Stimulated activated CD4-positive, alpha-beta T cell treated with anti-CD3 and anti-CD28 coated beads, Interleukin-15, amount 100 ng/mL, for 24 hours (primary cell): Measurements from ENCODE around the gene NPLOC4.
A peak's percentile ranks its signal among the peaks of the same experiment; 100 is the strongest.

Source experiments
- DNase-seq: peaks from one replicate; pipeline ENCODE4 v3.0.0-alpha.2; 2020

The NPLOC4 gene

DNA sequence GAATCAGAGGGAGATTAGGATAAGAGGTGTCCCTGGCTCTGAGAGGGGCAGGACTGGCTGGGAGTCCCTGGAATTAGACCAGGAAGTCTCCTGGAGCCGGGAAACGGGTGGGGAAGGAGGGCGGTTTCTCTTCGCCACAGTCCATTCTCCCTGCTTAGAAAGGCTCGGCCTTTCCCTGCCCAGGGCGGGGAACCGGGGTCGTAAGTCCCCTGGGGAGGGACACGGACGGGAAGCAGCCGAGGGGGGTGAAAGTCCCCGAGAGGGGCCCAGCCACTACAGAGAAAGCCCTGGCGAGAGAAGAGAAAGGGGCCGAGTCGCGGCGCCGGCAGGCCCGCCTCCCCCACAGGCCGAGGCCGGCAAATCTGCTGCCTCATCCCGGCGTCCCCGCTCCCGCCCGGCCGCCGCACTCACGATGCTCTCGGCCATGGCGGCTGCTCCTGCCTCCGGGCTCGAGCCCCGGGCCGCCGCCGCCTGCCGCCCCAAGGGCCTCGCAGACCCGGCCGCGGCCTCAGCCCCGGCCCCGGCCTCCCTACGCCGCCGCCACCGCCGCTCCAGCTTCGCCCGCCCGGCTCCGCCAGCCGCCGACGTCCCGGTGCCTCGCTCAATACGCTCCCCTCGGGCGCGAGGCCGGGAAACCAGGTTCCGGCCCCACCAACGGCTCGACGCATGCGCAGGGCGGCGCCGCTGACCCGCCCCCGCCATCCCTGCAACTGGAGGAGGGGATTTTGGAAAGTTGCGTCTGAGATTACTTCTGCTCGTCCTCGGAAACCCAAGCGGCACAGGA lies at the start of gene NPLOC4, which contains the start of gene TSPAN10:
TSS of gene NPLOC4 (minus strand) at position 608 of the 784 bp plus-strand sequence. CDS start at position 426, 182 bp downstream.
TSS of gene TSPAN10 (plus strand) at position 692 of the 784 bp plus-strand sequence. CDS start 5,217 bp downstream, outside the sequence.
- peak; percentile 90 for DNase-seq

DNA sequence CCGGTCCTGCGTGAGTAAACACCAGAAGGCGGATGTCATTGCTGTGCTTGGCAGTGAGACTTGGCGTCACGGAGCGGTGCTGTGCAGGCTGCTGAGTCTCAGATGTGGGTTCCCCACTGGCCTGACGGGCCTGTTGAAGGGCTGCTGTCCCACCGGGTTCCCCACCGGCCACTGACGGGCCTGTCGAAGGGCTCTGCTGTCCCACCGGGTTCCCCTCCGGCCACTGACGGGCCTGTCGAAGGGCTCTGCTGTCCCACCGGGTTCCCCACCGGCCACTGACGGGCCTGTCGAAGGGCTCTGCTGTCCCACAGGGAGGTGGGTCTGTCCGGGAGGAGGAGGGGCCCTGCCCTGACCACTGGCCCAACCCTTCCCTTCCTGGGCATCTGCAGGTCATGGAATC lies 49.7 kb upstream of the NPLOC4 start:
- DNase-seq: no peak

DNA sequence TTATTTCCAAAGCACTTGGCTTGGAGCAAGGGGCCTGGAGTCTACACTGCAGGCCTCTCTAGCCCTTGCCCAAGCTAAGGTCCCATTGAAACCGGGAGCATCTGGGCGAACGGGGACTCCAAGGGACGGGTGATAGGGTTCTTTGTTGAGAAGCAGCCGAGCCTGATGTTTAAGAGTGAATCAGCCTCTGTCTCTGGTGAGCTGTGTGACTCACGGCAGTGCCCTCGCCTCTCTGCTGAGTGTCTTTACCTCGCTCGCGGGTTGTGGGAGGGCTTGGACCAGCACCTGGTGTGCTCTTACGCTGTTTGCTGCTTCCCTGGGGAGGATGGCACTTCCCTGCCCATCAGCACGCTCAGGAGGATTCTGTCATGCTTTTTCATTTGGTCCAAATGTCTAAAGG lies 48.2 kb upstream of the NPLOC4 start:
- peak; percentile 74 for DNase-seq

DNA sequence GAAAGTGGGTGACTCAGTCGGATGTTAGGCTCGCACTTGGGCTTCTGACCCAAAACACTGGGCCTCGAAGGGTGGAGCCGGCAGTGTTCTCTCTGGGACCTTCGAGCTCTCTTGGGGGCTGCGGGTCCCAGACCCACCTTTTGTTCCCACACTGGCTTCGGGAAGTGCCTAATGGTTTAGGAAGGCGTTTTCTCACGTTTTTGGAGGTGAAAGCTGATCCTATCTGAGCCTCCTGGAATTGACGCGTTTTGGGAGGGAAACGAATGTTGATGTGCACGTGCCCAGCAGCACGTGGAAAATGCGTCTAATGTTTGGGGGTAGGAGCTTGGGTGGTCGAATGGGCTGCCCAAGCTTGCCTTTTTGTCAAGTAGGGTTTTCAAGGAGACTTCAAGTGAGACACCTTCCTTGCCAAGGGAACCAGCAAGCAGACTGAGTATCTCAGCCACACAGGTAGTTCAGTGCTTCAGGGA lies 47.6 kb upstream of the NPLOC4 start:
- DNase-seq: no peak

DNA sequence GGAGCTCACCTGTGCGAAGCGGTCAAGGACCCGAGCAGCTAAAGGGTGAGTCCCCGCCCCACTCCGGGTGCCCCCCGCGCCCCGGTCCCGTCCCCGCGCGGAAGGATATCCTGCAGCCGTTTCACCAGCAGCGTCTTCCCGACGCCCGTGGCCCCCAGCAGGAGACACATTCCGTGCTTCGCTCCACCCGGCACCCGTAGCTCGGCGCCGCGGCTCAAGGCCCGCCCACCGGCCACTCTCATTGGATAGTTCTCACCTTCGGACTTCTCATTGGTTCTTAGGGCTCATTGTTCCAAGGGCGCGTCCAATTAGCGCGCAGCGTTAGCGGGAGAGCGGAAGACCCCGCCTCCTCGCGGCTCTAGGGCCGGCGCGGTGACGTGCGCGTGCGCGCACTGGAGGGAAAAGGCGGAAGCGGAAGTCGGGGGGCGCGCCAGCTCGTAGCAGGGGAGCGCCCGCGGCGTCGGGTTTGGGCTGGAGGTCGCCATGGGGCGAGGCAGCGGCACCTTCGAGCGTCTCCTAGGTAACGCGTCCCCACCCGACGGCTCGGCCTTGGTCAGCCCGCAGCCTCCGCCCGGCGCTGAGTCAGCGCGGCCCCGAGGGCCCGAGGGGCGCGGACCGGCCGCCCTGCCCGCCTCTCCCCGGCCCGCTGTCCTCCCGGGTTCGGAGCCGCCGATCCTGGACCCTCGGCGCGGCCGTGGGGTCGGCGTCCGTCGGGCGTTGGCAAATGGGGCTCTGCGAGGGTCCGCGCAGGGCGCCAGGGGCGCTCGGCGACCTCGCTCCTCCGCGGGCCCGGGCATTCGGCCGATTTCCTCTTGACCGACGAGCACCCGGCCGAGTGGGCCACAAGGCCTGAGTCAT lies 46.9 kb upstream of the NPLOC4 start, which contains the start of the genes ARL16 and HGS:
TSS of gene ARL16 (minus strand) at position 214 of the 858 bp plus-strand sequence. CDS start at position 170, 44 bp downstream.
TSS of gene HGS (plus strand) at position 428 of the 858 bp plus-strand sequence. CDS start at position 484, 56 bp downstream.
- peak; percentile 98 for DNase-seq

DNA sequence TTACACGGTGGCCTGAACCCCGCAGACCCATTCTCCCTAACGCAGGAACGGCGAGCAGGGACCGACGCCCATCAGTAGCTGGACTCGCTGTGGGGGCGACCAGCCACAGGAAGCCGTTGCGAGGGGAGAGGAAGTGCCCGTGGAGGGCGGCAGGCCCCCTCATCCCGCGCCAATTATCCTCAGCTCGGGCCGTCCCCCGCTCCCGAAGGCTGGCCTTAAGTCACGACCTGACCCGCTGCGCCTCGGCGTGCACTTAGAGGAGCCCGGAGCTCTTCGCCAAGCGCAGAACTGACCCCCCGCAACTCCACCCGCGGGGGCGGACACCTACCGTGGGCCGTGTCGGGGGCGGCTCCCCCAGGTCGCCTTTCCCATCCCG lies 46.3 kb upstream of the NPLOC4 start:
- no peak for DNase-seq

DNA sequence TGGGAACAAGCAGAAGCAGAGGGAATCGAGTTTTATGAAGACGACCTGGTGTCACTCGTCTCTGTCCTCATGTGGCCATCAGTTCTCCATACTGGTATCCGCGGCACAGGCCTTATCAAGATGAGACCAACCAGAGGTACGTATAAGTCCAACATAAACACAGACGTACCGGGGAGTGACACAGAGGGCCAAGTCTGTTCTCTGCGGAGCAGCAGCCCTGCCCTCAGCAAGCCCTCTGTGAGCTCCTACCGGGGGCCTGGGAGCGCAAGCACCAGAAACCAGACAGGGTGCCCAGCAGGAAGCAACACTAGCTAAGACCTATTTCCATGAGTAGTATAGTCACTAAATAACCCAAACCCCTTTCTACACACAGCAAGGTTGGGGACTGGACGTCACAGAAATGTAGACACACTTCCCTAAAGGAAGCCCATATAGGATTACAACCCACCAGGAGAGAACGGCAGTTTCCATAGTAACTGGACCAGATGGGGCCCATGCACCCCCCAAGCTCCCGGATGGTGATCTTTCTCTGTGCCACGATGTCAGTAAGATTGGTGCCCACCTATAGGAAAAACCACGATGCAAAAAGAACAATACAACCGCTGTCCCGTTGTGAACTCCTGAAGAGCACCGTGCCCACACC lies 45.8 kb upstream of the NPLOC4 start:
- DNase-seq: no peak

DNA sequence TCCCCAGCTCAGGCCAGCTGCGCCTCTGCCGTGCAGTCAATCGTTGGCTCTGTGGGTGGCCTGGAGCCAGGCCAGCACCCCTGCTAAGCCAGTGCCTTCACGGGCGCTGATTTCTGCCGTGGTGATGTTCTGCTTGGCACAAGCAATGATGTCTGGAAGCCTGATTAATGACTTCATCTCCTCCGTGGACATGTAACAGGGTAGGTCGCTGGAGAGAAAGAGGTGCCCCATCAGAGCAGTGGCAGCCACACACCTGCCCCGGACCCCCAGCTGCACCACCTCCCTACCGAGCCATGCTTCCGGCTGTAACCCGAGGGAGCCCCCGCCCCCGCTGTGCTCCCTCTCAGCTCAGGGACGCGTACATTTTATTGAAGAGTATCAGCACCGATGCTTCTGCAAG lies 44.8 kb upstream of the NPLOC4 start:
- no peak for DNase-seq

DNA sequence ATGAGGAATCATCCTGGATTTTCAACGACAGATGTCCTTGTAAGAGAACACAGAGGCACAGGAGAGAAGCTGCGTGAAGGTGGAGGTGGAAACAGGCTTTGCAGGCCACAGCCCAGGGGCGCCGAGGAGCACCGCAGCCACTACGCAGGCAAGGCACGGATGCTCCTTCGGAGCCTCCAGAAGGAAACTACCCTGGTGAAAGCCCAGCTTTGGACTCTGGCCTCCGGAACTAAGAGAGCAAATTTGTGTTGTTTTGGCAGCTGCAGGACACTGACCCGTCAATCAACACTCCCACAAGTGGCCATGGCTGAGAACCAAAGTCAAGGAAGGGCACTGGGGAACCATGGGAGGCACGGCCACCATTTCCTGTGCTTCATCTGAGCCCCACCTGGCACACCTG lies 43.2 kb upstream of the NPLOC4 start:
- no peak for DNase-seq

DNA sequence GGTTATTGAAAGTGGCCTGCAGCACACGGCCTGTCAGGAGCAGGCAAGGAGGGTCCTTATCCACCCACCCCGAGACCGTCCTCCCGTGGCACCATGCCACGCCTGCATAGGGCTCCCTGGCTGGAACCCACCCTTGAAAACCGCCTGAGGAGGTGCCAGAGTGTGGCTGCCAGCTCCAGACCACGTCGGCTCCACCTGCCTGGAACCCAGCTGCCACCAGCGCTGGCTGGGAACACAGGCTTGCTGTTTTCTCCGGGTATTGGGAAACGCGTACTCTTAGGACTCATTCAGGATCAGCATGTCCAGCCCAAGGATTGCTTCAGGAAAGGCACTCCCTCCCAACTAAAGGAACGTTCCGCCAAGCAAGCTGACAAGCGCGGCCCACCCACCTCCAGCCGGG lies 40.0 kb upstream of the NPLOC4 start:
- DNase-seq: no peak

DNA sequence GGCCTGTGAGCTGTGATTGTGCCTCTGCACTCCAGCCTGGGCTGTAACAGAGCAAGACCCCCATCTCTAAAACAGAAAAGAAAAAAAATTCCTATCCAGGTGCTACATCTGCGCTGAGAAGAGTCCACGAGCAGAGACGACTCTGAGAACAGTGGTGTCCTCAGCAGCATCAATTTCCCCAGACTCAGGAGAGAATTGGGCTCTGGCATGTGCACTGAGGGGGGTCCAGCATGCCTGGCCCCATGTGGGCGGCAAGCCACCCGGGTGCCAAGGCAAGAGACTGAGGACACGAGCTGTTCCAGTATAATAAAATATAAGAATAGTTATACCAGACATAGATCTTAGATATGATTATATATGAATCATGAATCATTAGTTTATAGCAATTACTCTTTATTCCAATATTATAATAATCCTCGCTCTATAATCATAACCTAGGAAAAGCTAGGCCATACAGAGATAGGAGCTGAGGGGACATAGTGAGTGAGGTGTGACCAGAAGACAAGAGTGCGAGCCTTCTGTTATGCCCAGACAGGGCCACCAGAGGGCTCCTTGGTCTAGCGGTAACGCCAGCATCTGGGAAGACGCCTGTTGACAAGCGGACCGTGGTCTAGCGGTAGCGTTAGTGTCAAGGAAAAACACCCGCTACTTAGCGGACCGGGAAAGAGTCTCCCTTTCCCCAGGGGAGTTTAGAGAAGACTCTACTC lies 38.8 kb upstream of the NPLOC4 start:
- DNase-seq: peak; percentile 45

DNA sequence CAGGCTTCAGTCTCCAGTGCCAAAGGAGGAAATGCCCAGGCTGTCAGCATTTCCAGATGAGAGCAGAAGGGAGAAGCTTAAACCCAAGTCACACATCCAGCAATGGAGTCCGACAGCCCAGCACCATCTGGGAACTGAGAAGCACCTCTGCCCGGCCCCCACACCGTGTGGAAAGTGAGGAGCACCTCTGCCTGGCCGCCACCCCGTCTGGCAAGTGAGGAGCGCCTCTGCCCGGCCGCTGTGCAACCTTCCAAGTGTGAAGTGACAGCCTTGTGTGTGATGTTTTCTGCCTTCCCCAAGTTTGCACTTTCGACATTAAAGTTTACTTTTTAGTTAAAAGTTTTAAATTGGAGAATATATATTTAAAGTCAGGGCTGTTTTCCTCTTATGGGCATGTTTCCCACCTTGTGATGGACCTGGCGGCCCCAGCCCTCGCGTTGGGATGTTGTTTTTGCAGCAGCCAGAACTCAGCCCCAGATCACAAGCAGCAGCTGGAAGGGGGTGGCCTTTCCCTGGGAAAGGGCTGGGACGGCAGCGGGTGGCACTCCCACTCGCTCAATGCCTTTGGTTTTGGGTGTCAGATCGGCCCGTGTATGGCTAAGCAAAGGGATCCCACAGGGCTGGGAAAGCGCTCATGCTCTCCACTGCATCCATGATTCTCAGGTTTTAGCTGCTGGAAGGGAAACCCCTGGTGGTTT lies 36.8 kb upstream of the NPLOC4 start:
- no peak for DNase-seq

DNA sequence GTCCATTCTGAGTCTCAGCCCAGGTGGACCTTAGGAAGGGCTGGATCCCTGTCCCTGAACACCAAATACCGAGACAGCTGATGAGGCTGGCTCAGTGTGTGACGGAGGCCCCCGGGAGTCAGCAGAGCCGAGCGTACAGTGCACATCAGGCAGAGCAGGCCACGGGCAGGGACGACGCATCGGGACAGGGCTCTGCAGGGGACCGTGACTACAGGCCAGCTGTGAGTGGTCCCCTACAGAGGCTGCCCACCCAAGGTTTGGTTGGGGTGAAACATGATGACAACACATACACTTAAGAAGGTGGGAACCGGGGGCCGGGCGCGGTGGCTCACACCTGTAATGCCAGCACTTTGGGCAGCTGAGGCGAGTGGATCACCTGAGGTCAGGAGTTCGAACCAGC lies 36.0 kb upstream of the NPLOC4 start:
- no peak for DNase-seq

DNA sequence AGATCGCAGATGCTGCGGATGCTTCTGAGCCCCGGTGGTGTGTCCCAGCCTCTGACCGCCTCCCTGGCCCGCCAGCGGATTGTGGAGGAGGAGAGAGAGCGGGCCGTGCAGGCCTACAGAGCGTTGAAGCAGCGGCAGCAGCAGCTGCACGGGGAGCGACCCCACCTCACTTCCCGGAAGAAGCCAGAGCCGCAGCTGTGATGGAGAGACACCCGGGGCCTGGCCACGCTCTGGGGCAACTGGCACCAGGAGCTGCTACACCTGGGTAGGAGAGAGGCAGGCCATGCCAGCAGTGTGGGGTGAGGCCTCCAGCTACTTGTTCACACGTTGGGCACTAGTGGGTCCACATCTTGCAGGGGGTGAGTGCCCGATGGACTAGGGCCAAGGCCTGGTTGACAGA lies 35.6 kb upstream of the NPLOC4 start:
- DNase-seq: no peak

DNA sequence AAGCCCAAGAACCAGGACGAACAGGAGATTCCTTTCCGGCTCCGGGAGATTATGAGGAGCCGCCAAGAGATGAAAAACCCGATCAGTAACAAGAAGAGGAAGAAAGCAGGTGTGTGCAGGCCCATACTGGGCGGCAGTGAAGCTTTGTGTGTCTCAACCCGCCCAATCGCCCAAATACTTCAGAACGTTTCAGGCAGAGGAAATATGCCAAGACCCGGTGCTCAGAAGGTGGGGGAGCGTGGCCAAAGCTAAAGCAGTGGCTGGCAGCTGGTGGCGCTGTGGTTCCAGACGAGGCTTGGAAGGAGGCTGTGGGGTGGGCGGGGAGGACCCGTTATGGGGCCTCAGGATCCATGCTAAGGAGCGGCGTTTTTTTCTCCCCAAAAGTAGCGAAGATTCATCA lies 30.8 kb upstream of the NPLOC4 start:
- no peak for DNase-seq

DNA sequence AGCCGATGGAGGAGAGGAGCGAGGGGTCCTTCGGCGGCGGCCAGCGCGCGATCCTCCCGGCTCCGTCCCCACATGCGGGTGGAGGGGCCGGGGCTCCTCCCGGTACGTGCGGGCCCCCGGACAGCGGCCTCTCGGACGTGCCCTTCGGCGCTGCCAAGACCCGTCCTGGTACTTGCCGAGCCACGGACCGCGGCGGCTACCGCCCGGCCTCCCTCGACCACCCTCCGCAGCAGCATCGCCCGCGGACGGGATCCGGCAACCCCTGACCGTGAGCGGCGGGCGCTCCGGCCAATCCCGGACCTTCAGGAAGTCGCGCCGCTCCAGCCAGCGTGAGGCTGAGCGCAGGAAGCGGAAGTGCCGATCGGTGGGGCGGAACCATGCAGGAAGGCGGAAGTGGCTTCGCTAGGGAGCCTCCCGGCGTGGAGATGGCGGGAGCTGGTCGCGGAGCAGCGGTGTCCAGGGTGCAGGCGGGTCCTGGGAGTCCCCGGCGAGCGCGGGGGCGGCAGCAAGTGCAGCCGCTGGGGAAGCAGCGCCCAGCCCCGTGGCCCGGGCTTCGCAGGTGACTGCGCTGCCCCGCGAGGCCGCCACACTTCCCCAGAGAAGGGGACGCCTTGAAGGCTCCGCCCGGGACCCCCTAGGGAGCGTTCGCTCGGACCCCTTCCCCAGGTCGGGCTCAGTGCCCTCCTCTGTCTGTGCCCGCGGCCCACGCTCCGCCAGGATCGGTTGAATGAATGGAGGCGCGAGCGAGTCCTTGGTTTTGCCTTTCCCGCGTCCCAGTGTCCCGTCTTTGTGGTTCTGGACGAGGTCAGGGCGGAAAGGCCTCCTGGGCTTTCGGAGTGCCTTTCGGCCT lies 29.7 kb upstream of the NPLOC4 start, which contains the start of the genes CCDC137 and OXLD1:
TSS of gene CCDC137 (plus strand) at position 396 of the 850 bp plus-strand sequence. CDS start at position 426, 30 bp downstream.
TSS of gene OXLD1 (minus strand) at position 264 of the 850 bp plus-strand sequence. CDS start at position 236, 28 bp downstream.
- DNase-seq: peak; percentile 97

DNA sequence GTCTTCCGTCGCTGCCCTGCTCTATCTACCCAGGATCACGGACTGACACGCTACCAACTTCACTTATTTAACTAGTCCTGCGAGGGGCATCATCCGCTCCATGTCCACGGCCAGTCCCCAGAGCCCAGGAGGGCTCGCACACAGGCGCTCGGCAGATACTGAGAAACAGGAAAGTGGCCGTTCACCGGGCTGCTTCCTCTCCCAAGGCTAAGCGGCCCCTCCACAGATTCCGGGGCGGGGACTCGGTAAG lies 29.1 kb upstream of the NPLOC4 start:
- DNase-seq: peak; percentile 46

DNA sequence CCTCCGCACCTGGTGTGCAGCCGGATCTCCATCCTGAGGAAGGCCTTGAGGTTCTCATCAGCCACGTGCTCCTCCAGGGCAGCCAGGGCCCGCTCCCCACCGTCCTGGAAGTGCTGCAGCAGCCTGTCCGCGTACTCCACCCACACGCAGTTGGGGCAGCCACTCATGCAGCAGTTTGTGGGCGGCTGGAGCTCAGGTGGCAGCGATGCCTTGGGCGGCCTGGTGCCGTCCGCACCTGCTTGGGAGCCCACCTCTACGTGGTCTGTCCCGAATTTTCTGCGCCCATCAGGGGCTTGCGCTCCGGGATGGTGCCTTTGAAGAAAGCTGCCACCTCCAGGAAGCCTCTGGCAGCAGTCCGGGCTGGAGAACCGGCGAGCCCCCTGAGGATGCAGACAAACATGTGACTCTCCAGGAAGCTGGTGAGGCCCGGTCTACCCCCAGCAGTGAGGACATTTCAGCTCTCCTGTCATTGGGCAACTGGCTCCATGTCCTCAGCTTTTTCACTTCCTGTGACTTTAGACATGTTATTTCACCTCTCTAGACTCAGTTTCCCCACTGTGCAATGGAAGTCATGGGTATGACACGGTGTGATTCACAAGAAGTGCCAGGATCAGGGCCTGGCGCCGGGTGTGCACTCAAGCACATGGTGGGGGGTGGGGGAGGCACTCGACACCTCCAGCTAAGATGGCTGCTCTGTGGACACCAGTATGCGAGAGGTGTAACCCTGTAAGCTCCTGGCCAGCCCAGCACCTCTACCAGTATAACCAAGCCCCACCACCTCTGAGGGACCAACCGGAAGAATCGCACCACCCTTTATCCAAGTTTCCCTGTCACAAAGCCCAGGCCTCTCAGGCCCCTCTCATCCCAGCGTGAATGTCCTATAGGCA lies 28.5 kb upstream of the NPLOC4 start:
- peak; percentile 79 for DNase-seq

DNA sequence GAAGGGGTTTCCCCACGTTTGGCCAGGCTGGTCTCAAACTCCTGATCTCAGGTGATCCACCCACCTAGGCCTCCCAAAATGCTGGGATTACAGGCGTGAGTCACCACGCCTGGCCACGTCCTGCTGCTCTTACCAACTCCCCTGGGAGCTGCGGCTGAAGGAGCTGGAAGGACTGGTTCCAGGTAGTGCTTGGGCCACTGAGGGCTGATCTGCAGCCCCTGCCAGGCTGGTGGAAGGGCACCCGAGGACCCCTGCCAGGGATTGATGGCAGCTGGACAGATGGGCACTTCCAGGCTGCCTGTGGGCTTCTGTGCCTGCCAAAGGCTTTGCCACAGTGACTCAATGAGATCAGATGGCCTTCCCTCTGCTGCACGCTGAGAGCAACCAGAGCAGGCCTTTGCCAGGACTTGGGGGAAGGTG lies 27.1 kb upstream of the NPLOC4 start:
- peak; percentile 32 for DNase-seq

DNA sequence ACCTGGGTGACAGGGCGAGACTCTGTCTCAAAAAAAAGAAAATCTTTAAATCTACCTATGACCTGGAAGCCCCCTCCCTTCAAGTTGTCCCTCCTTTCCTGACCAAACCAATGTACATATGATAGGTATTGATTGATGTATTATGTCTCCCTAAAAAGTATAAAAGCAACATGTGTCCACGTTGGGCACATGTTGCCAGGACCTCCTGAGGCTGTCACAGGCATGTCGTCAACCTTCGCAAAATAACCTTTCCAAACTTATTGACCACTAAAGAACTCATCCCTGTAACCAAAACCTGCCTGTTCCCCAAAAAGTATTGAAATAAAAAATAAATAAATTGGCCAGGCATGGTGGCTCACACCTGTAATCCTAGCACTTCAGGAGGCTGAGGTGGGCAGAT lies 25.1 kb upstream of the NPLOC4 start:
- no peak for DNase-seq
